ENCODE results near the gene DNAJC13.

Gene DNAJC13

GRCh38 chr3:132499071-132499470, 81.8 kb downstream of the DNAJC13 start:
- TF ChIP-seq CTCF (IDR thresholded peaks at IDR 0.05): no peak

- no peak for TF ChIP-seq CTCF (IDR thresholded peaks at IDR 0.05)
Observed at GRCh38 chr3:132503559-132503958, 86.3 kb downstream of the DNAJC13 start.

DNA sequence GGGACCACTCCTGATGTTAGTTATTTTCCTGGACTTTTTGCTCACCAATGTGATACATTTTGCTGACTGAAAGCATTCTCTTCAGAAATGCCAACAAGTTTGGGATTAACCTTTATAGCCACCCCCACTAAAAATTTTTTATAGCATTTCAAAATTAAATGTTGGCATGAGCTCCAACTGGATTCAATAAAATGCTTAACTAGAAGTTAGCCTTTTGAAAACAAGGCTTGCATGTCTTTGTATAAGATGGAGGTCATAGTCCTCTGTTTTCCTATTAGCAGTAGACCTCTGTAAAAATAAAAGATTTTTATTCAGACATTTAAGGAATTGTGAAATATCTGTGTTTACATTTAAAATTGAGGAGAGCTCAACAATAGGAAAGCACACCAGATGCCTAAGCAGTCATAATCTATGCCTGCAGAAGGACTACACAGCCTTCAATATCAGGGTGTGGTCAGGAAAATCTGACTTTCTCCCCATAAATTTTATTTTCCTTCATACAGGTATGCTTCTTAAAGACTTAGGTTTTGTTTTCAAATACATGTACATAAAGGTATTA, 87.2 kb downstream of the DNAJC13 start:
- TF ChIP-seq CTCF (IDR thresholded peaks at IDR 0.05): no peak

DNA sequence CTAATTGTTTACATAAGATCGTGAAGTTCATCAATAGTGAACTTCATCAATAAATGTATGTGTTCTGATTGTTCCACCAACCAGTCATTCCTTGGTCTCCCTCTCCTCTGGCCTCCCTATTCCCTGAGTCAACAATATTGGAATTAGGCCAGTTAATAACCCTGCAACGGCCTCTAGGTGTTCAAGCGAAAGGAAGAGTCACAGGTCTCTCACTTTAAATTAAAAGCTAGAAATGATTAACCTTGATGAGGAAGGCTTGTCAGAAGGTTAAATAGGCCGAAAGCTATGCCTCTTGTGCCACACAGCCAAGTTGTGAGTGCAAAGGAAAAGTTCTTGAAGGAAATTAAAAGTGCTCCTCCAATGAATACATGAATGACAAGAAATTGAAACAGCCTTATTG, 90.4 kb downstream of the DNAJC13 start:
- no peak for TF ChIP-seq CTCF (IDR thresholded peaks at IDR 0.05)

- no peak for TF ChIP-seq CTCF (IDR thresholded peaks at IDR 0.05)
Observed at GRCh38 chr3:132509096-132509495, 91.8 kb downstream of the DNAJC13 start.

DNA sequence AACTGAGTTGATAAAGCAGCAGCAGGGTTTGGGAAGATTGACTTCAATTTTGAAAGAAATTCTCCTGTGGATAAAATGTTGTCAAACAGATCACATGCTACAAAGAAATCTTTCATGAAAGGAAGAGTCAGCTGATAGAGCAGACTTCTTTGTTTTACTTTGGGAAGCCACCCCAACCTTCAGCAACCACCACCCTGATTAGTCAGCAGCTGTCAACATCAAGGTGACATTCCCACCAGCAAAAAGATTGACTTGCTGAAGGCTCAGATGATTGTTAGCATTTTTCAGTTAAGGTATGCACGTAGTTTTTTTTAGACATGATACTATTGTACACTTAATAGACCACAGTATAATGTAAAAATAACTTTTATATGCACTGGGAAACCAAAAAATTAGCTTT, 92.2 kb downstream of the DNAJC13 start:
- no peak for TF ChIP-seq CTCF (IDR thresholded peaks at IDR 0.05)

DNA sequence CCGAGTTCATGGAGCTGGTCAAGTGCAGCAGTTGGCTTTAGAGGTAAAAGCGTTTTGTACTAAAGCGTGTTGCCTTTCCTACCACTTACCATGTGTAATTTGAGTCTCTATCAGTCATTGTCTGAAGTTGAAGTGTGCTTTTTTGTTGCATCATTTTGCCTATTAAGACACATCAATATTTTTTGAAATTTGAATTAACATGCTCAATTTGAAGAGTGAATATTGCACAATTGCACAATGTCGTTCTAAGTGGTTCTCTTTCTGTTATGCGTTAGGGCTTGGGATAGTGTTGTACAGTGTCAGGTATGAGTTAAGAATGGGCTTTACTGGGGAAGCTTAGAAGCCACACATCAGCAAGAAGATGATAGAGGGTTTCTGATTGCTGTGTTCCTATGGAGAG, 95.8 kb downstream of the DNAJC13 start:
- no peak for TF ChIP-seq CTCF (IDR thresholded peaks at IDR 0.05)

GRCh38 chr3:132517311-132517710, 100.0 kb downstream of the DNAJC13 start:
- no peak for TF ChIP-seq CTCF (IDR thresholded peaks at IDR 0.05)

All from LNCAP (cell line).